Measurements from ENCODE around the gene ANKRD65.

DNA sequence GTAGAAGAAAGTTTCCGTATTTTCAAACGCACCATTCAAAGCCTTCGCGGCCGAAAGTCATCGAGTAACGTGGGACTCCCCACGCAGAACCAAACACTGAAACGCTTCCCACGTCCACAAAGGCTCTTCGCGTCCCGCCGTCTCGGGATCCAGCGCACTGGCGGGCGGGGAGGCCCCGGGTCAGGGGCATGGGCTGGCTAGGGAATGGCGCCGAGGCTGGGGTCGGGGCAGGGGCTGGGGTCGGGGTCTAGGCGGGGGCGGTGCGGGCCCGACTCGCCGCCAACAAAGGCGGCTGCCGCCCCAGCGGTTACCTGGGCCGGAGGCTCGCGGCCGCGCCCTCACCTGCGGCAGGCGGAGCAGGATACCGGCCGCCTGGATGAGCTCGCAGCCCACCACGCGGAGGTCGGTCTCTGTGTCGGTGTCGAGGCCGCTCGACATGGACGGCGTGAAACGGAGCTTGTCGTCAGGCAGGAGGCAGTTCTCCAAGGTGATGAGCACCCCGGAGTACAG lies 22.3 kb downstream of the ANKRD65 start:
- no peak for TF ChIP-seq POLR2A (IDR thresholded peaks at IDR 0.05; ENCODE audit: low read depth, low read length)
- no peak for TF ChIP-seq TAF1 (IDR thresholded peaks at IDR 0.05; ENCODE audit: low read depth, low read length)

Measured in GM12891 (cell line).